ENCODE data around the gene PPIL1. TPM values are rescaled to one million over a fixed set of nuclear protein-coding genes. Genes with fewer than 3 reads are reported as not detected.
A peak's percentile ranks its signal among the peaks of the same experiment; 100 is the strongest.

Gene PPIL1
- 75.2 and 77.8 TPM in 2 replicates for total RNA-seq (2014; rRNA removed; shearing (Covaris generic))

- Histone ChIP-seq H3K4me1 (peaks cover 5% of the 10 kb centered on the region; the same call in 1 of the 2 replicates), H3K27ac (peak within 1 kb of the TSS; percentile 98), H3K27me3 (no peaks in the 10 kb centered on the region), H3K9me3 (replicated peaks) (no peaks in the 10 kb centered on the region), H3K4me3 (peak within 1 kb of the TSS; percentile 98), H3K36me3 (peaks cover 11% of the 10 kb centered on the region)
- peak; percentile 92 to 96 for DNase-seq
Observed at GRCh38 chr6:36874443-36875249, at the start of gene PPIL1. Gene PPIL1, minus strand, starts transcription at chr6:36874803. Its CDS starts 31 bp downstream, at chr6:36874772.

- H3K27ac ChIP-seq, result no peak overlapping the region
- H3K4me1 ChIP-seq, result peaks cover 21% of the 10 kb centered on the region
- 0 out of 2 replicates have a peak, but pooled peaks cover 4% of the 10 kb centered on the region for H3K36me3 ChIP-seq
- DNase-seq, result no peak
- H3K27me3 ChIP-seq, result no peaks in the 10 kb centered on the region
- no peaks in the 10 kb centered on the region for H3K9me3 ChIP-seq (replicated peaks)
- H3K4me3 ChIP-seq, result no peak overlapping the region
Observed at GRCh38 chr6:36924131-36924530, 49.5 kb upstream of the PPIL1 start.

- H3K27ac ChIP-seq, result no peak overlapping the region
- no peak for DNase-seq
- no peaks in the 10 kb centered on the region for H3K9me3 ChIP-seq (replicated peaks)
Observed at GRCh38 chr6:36920546-36920945, 45.9 kb upstream of the PPIL1 start.

GRCh38 chr6:36920049-36920448 is 45.4 kb upstream of the PPIL1 start:
- Histone ChIP-seq H3K4me3 (no peak overlapping the region), H3K27me3 (no peaks in the 10 kb centered on the region), H3K36me3 (0 out of 2 replicates have a peak, but pooled peaks cover 4% of the 10 kb centered on the region), H3K9me3 (replicated peaks) (no peaks in the 10 kb centered on the region), H3K4me1 (no peaks in the 10 kb centered on the region), H3K27ac (no peak overlapping the region)
- DNase-seq, result no peak

More at GRCh38 chr6:36920546-36920945, 45.9 kb upstream of the PPIL1 start:
- Histone ChIP-seq H3K27me3 (no peaks in the 10 kb centered on the region), H3K36me3 (0 out of 2 replicates have a peak, but pooled peaks cover 4% of the 10 kb centered on the region), H3K4me3 (no peak overlapping the region), H3K4me1 (no peaks in the 10 kb centered on the region)

- no peaks in the 10 kb centered on the region for H3K27me3 ChIP-seq
- H3K27ac ChIP-seq, result no peak overlapping the region
- peaks cover 5% of the 10 kb centered on the region for H3K4me1 ChIP-seq
- H3K9me3 ChIP-seq (replicated peaks), result no peaks in the 10 kb centered on the region
- no peak for DNase-seq
- H3K36me3 ChIP-seq, result 0 out of 2 replicates have a peak, but pooled peaks cover 4% of the 10 kb centered on the region
- no peak overlapping the region for H3K4me3 ChIP-seq
Observed at GRCh38 chr6:36917541-36918193, 43.1 kb upstream of the PPIL1 start.

GRCh38 chr6:36916126-36916525 is 41.5 kb upstream of the PPIL1 start:
- Histone ChIP-seq H3K9me3 (replicated peaks) (no peaks in the 10 kb centered on the region), H3K27ac (no peak overlapping the region), H3K4me3 (no peak overlapping the region), H3K4me1 (peaks cover 16% of the 10 kb centered on the region), H3K27me3 (no peaks in the 10 kb centered on the region), H3K36me3 (0 out of 2 replicates have a peak, but pooled peaks cover 4% of the 10 kb centered on the region)
- DNase-seq, result no peak

GRCh38 chr6:36915599-36915998 is 41.0 kb upstream of the PPIL1 start:
- Histone ChIP-seq H3K27me3 (no peaks in the 10 kb centered on the region), H3K4me1 (peaks cover 16% of the 10 kb centered on the region), H3K27ac (no peak overlapping the region), H3K36me3 (0 out of 2 replicates have a peak, but pooled peaks cover 4% of the 10 kb centered on the region), H3K9me3 (replicated peaks) (no peaks in the 10 kb centered on the region), H3K4me3 (no peak overlapping the region)
- DNase-seq, result no peak

GRCh38 chr6:36914227-36914794 is 39.7 kb upstream of the PPIL1 start:
- Histone ChIP-seq H3K27ac (no peak overlapping the region), H3K9me3 (replicated peaks) (no peaks in the 10 kb centered on the region), H3K4me3 (no peak overlapping the region), H3K4me1 (peaks cover 16% of the 10 kb centered on the region), H3K27me3 (no peaks in the 10 kb centered on the region), H3K36me3 (no peaks in the 10 kb centered on the region)
- DNase-seq, result no peak

GRCh38 chr6:36913082-36913481 is 38.5 kb upstream of the PPIL1 start:
- H3K27me3 ChIP-seq, result no peaks in the 10 kb centered on the region
- peak overlapping the region; percentile 16; the same call in 1 of the 2 replicates for H3K27ac ChIP-seq
- no peaks in the 10 kb centered on the region for H3K36me3 ChIP-seq
- H3K4me3 ChIP-seq, result no peak overlapping the region
- H3K9me3 ChIP-seq (replicated peaks), result no peaks in the 10 kb centered on the region
- H3K4me1 ChIP-seq, result peaks cover 16% of the 10 kb centered on the region
- no peak for DNase-seq

GRCh38 chr6:36912586-36912985 is 38.0 kb upstream of the PPIL1 start:
- no peaks in the 10 kb centered on the region for H3K9me3 ChIP-seq (replicated peaks)
- no peak overlapping the region for H3K4me3 ChIP-seq
- no peaks in the 10 kb centered on the region for H3K27me3 ChIP-seq
- H3K27ac ChIP-seq, result peak overlapping the region; percentile 16; the same call in 1 of the 2 replicates
- DNase-seq, result peak; percentile 48 to 56
- peaks cover 16% of the 10 kb centered on the region for H3K4me1 ChIP-seq
- no peaks in the 10 kb centered on the region for H3K36me3 ChIP-seq

- H3K4me1 ChIP-seq, result peaks cover 16% of the 10 kb centered on the region
- no peak overlapping the region for H3K27ac ChIP-seq
- no peaks in the 10 kb centered on the region for H3K27me3 ChIP-seq
- no peaks in the 10 kb centered on the region for H3K36me3 ChIP-seq
- no peak overlapping the region for H3K4me3 ChIP-seq
- no peak for DNase-seq
- no peaks in the 10 kb centered on the region for H3K9me3 ChIP-seq (replicated peaks)
Observed at GRCh38 chr6:36912030-36912454, 37.4 kb upstream of the PPIL1 start.

- Histone ChIP-seq H3K27me3 (no peaks in the 10 kb centered on the region), H3K4me1 (peaks cover 16% of the 10 kb centered on the region), H3K9me3 (replicated peaks) (no peaks in the 10 kb centered on the region), H3K4me3 (no peak overlapping the region), H3K27ac (no peak overlapping the region), H3K36me3 (no peaks in the 10 kb centered on the region)
- DNase-seq, result no peak
Observed at GRCh38 chr6:36908747-36909146, 34.1 kb upstream of the PPIL1 start.

- Histone ChIP-seq H3K4me3 (no peak overlapping the region), H3K27ac (no peak overlapping the region), H3K9me3 (replicated peaks) (no peaks in the 10 kb centered on the region), H3K36me3 (peaks cover 1% of the 10 kb centered on the region; the same call in 1 of the 2 replicates), H3K27me3 (no peaks in the 10 kb centered on the region), H3K4me1 (peaks cover 12% of the 10 kb centered on the region)
- DNase-seq, result no peak
Observed at GRCh38 chr6:36907781-36908180, 33.2 kb upstream of the PPIL1 start.

GRCh38 chr6:36906539-36907325 is 32.1 kb upstream of the PPIL1 start:
- Histone ChIP-seq H3K27ac (no peak overlapping the region), H3K36me3 (peaks cover 11% of the 10 kb centered on the region), H3K27me3 (no peaks in the 10 kb centered on the region), H3K4me3 (no peak overlapping the region), H3K9me3 (replicated peaks) (no peaks in the 10 kb centered on the region), H3K4me1 (peaks cover 1% of the 10 kb centered on the region; the same call in 1 of the 2 replicates)
- DNase-seq, result no peak
